Stimulated activated CD8-positive, alpha-beta memory T cell treated with anti-CD3 and anti-CD28 coated beads, Interleukin-2, amount 100 ng/mL, for 48 hours (primary cell): ENCODE results near the gene RGS9BP.
"Not testable (repeated sequence)": the region's sequence is repeated elsewhere in the genome, so short reads cannot be mapped to it uniquely, and the experiment has no call there.

Experiments
- DNase-seq, 2 donors: peaks; one replicate each; pipeline ENCODE4 v3.0.0-alpha.2; 2020; ENCODE audit warnings: low read depth in 2 of 2

RGS9BP gene

GRCh38 chr19:32675720-32676185 is at the start of gene RGS9BP:
Gene RGS9BP (plus strand): TSS chr19:32675848. CDS start chr19:32676264, 416 bp downstream.
- DNase-seq = peak; percentile 34 to 51

GRCh38 chr19:32626969-32627368 is 48.7 kb upstream of the RGS9BP start:
- no peak for DNase-seq

- DNase-seq = no peak
Measured at GRCh38 chr19:32627714-32628270, 47.9 kb upstream of the RGS9BP start.

GRCh38 chr19:32630338-32630737 is 45.3 kb upstream of the RGS9BP start:
- no peak for DNase-seq

GRCh38 chr19:32631381-32631780 is 44.3 kb upstream of the RGS9BP start:
- no peak for DNase-seq

- DNase-seq = no peak
Measured at GRCh38 chr19:32637480-32637879, 38.2 kb upstream of the RGS9BP start.

GRCh38 chr19:32638625-32639024 is 37.0 kb upstream of the RGS9BP start:
- DNase-seq = no peak

GRCh38 chr19:32642771-32643170 is 32.9 kb upstream of the RGS9BP start:
- DNase-seq = peak; percentile 35 to 44

GRCh38 chr19:32646556-32646955 is 29.1 kb upstream of the RGS9BP start:
- peak; percentile 18 to 32 for DNase-seq

GRCh38 chr19:32647361-32647760 is 28.3 kb upstream of the RGS9BP start:
- DNase-seq = no peak

- DNase-seq = no peak
Measured at GRCh38 chr19:32649751-32650150, 25.9 kb upstream of the RGS9BP start.

GRCh38 chr19:32650671-32651070 is 25.0 kb upstream of the RGS9BP start:
- no peak for DNase-seq

GRCh38 chr19:32651729-32652140 is 23.9 kb upstream of the RGS9BP start:
- no peak for DNase-seq

- DNase-seq = not testable (repeated sequence)
Measured at GRCh38 chr19:32652331-32652730, 23.3 kb upstream of the RGS9BP start.

- DNase-seq = no peak
Measured at GRCh38 chr19:32652894-32653598, 22.6 kb upstream of the RGS9BP start.

GRCh38 chr19:32653599-32653915 is 22.1 kb upstream of the RGS9BP start:
- DNase-seq = no peak

- DNase-seq = not testable (repeated sequence)
Measured at GRCh38 chr19:32656379-32656778, 19.3 kb upstream of the RGS9BP start.

- no peak for DNase-seq
Measured at GRCh38 chr19:32658075-32658474, 17.6 kb upstream of the RGS9BP start.

- DNase-seq = no peak
Measured at GRCh38 chr19:32658527-32658926, 17.1 kb upstream of the RGS9BP start.

GRCh38 chr19:32661318-32661717 is 14.3 kb upstream of the RGS9BP start:
- DNase-seq = no peak

GRCh38 chr19:32662186-32662585 is 13.5 kb upstream of the RGS9BP start:
- DNase-seq = no peak

- DNase-seq = no peak
Measured at GRCh38 chr19:32666084-32666483, 9.6 kb upstream of the RGS9BP start.

GRCh38 chr19:32669310-32669709 is 6.3 kb upstream of the RGS9BP start:
- DNase-seq = no peak
